ENCODE data around the gene LCTL.
A peak's percentile ranks its signal among the peaks of the same experiment; 100 is the strongest.

Gene LCTL, protein sequence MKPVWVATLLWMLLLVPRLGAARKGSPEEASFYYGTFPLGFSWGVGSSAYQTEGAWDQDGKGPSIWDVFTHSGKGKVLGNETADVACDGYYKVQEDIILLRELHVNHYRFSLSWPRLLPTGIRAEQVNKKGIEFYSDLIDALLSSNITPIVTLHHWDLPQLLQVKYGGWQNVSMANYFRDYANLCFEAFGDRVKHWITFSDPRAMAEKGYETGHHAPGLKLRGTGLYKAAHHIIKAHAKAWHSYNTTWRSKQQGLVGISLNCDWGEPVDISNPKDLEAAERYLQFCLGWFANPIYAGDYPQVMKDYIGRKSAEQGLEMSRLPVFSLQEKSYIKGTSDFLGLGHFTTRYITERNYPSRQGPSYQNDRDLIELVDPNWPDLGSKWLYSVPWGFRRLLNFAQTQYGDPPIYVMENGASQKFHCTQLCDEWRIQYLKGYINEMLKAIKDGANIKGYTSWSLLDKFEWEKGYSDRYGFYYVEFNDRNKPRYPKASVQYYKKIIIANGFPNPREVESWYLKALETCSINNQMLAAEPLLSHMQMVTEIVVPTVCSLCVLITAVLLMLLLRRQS

DNA sequence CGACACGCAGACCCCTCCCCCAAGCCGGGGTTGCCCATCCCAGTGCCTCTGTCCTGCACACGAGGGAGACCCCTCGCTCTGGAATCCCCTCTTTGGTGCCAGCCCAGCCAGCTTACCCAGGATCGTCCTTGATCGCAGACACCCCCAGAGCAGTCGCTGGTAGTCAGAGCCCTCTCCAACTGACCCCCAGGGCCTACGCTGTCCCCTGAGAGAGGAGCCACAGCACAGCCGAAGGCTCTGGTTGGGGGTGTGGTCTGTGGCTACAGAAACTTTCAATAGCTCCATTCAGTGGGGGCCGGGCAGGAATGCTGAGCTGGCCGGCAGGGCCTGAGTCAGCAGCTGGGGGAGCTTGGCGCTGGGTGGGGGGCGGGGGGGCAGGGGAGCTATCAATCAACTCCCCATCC is at the start of gene LCTL:
Gene LCTL (minus strand): TSS at position 258 of the 404 bp plus-strand sequence. CDS start 633 bp downstream, outside the sequence.
- no peak for DNase-seq

DNA sequence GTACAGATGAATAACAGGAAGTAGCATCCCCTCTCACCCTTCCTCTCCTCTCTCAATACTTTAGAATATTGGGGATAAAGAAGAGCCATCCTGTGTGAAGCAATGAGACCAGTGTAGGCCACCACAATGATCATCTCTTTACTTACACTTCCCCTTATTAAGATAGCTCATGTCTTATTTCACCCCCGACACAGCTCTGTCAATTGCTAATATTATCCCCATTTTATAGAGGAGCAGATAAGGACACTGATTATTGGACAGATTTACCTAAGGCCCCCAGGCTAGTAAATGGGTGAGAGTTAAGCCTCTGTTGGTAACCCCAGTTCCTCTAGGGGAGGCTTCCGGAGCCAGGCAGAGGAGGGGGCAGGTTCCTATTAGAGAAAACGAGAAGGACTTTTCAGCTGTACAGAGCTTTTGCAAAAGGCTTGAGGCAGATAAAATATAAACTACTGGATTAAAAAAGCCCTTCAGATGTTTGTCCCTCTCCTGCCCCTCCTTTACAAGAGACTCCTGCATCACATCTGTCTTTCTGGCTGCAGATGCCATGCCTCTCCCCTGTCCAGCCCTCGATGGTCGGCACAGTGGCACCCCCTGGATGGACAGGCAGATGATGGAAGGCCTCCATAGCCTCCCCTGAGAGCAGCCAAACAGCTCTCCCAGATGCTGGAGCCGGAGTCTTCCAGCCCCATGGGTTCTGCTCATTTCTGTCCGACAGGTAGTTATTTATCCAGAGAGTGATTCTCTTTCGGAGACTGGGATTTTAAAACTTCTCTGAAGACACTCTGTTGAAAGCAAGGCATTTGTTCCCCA is 49.4 kb upstream of the LCTL start:
- DNase-seq: peak; percentile 39

DNA sequence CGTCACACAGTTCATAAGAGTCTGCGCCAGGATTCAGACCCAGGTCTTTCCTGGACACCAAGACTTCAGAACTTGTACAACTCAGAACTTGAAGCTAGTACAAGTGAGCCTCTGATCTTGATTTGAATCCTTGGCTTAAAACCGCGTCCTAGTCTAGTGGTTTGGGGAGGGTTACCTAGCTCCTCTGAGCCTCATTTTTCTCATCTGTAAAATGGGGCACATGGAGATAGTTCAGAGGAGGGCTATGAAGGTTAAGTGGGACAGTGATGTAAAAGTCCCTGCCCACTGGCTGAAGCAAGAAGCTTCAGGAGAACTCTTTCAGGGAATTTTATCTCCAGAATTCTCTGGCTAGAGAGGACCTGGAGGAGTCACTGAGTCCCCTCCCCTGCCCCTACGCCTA is 48.7 kb upstream of the LCTL start:
- DNase-seq: no peak

DNA sequence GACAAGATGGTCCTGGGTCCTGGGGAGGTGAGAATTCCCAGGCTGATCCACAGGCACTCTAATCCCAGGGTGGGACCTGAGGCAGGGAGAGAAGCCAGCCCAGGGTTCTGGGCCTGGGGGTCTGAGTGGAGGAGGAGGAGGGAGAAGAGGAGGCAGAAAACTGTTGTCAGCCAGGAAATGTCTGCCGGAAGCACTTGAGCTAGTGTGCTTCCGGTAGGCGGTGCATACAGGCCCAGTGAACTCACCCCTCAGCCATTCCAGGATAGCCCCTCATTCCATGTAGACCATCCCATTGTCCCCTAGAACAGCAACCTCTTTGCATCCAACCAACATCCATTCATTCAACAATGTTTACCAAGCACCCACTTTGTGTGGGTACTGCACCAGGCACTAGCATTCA is 47.9 kb upstream of the LCTL start:
- peak; percentile 40 for DNase-seq

DNA sequence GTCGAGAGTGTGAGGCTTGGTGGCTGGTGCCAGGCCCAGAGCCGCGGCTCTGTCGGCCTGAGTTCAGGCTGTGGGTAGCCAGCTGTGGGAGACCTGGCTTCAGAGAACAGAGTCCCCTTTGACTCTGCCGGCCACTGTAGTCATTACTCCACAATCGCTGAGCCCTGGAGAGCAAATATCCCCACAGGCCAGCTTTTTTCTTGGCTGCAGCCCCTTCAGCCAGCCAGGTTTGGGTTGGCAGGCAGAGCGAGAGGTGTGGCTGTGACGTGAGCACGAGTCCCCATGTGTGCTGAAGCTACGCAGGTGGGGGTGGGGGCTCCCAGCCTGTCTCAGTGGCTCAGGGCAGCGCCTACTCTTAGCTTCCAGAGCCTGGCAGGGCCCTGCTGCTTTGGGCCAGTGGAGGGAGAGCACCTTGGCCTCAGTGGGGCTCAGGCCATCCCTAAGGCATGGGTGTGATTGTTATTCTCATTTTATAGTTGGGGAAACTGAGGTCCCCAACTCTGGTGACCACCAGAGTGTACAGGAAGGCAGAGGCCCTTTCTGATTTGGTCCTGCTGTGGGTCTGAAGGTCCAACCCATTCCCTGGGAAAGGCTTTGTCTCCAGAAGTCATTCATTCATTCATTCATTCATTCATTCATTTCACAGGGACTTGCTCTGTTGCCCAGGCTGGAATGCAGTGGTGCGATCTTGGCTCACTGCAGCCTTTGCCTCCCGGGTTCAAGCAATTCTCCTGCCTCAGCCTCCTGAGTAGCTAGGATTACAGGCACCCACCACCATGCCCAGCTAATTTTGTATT is 45.7 kb upstream of the LCTL start:
- no peak for DNase-seq

DNA sequence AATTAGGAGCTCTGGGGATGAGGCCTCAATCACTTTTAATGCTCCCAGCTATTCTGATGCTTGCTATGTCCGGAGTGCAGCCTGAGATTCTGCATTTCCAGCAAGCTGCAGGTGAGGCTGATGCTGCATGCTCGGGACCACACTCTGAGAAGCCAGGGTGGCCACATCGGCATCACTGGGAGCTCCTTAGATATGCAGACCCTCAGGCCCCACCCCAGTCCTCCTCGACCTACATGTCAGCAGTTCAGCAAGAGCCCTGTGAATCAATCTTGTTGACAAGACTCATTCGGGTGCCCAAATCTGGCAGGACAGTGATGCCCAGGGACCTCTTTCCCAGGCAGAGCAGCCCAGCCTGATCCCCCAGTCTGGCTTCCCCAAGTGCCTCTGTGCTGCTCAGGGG is 44.1 kb upstream of the LCTL start:
- DNase-seq: peak; percentile 0

DNA sequence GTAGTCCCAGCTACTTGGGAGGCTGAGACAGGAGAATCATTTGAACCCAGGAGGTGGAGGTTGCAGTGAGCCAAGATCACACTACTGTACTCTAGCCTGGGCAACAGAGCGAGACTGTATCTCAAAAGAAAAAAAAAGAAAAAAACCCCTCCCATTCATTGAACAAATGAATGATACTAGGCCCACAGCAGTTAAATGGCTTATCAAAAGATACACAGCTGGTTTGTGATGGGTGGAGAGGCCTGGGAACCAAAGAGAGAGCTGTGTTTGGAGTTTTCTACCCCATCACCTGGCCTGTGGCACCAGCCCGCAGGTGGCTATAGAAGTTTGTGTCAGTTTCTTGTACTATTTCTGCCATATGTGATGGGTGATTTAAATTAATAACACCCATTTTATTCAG is 43.1 kb upstream of the LCTL start:
- peak; percentile 62 for DNase-seq

- DNase-seq: no peak
Observed at GRCh38 chr15:66608159-66608558, 42.4 kb upstream of the LCTL start.

GRCh38 chr15:66603301-66604179 is 37.7 kb upstream of the LCTL start:
- peak; percentile 88 for DNase-seq

GRCh38 chr15:66601521-66601920 is 35.7 kb upstream of the LCTL start:
- DNase-seq: no peak

- no peak for DNase-seq
Observed at GRCh38 chr15:66600240-66600627, 34.4 kb upstream of the LCTL start.

DNA sequence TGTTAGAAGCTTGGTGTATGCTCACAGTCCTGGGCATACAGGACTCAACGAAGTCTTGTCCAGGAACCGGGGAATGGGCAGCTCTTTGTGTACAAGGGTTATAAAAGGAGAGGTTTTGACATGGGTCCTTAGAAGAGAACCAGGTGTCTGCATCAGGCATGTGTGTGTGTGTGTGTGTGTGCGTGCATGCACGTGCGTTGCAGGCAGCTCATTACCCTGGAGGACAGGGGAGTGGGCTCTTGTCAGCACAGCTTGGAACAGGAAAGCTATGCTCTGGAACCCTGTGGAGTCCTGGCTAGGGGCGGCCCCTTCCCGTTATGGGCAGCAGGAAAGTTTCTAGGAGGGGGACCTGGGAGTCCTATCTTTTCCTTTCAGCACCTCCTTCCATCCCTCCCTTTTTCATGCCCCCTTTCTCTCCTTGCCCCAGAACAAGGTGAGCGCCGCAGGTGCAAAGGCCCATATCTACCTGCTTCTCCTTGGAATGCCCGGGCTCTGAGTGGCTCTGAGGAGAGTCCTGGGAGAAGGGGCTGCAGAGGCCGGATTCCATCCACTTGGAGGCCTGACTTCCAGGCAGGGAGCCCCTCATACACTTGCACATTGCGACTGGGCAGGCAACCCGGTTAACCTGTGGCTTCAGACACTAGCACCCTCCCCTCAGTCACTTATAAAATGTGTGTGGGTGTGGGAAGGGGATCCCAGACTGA is 33.9 kb upstream of the LCTL start:
- DNase-seq: no peak

GRCh38 chr15:66598095-66598815 is 32.5 kb upstream of the LCTL start:
- no peak for DNase-seq

GRCh38 chr15:66595931-66596545 is 30.2 kb upstream of the LCTL start:
- no peak for DNase-seq

- DNase-seq: no peak
Observed at GRCh38 chr15:66595332-66595731, 29.5 kb upstream of the LCTL start.

- DNase-seq: no peak
Observed at GRCh38 chr15:66594836-66595235, 29.0 kb upstream of the LCTL start.

- no peak for DNase-seq
Observed at GRCh38 chr15:66594344-66594743, 28.5 kb upstream of the LCTL start.

GRCh38 chr15:66593219-66593780 is 27.5 kb upstream of the LCTL start:
- no peak for DNase-seq

- peak; percentile 66 for DNase-seq
Observed at GRCh38 chr15:66592505-66593218, 26.9 kb upstream of the LCTL start.

Measured in hematopoietic multipotent progenitor cell treated with erythropoietin and hydrocortisone succinate and interleukin-3 and kit ligand, for 6 days (in vitro differentiated cells).